Frontal cortex (tissue), 4 donors: ENCODE measurements around the gene ATP6V1A. TPM values are rescaled to one million over a fixed set of nuclear protein-coding genes. Genes with fewer than 3 reads are reported as not detected.

Experiments used
- DNase-seq, 2 donors: peaks; one replicate each; pipeline ENCODE4 v3.0.0; 2012; ENCODE audit warnings: low spot score in 2 of 2
- FAIRE-seq: peaks from 2 replicates; lab custom pipeline; 2012; peaks lifted over from hg19 to GRCh38; lab: Jason Lieb, UNC
- total RNA-seq: library from RNA; depleted of rRNA; stranded (reverse); fragments of >200 nt; gene quantifications from one replicate; pipeline ENCODE4 v1.2.3, GENCODE V29; 2014
- donor health status: control.
- donor health status: control.
- donor health status: control.

Gene ATP6V1A
- total RNA-seq = 257 TPM

DNA sequence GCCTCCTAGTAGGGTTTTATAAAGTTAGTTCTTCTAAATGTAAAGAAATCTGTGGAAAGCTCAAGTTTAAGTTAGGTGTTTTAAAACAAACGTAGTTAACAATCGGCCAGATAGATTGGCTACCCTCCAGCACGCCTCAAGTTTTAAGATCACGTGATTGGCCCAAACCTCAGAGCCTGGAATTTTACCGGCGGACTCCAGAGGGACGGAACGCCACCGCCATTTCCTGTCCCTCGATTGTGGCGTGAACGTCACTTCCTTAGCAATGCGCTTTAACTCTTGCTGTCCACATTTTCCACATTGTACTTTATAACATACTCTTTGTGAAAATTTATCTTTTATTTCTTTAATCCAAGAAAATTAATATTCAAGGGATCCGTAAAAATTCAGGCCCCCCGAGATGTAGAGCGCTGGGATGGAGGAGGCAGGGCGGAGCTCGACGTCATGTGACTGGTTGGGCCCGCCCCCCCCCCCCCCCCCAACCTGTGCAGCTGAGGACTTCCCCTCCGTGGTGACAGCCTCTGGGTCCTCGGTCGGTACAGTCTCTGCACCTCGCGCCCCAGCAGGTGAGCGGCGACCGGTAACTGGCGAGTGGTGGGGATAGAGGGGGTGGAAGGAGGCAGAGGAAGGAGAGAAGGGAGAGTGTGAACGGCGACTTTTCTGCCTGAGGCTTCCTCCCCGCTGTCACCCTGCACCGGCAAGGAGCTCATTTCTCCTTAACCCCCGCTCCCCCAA, at the start of gene ATP6V1A:
TSS of gene ATP6V1A (plus strand) at position 488 of the 735 bp plus-strand sequence. CDS start 31,719 bp downstream, outside the sequence.
- FAIRE-seq (peak; percentile 64), DNase-seq (peak; percentile 77 to 80)

GRCh38 chr3:113697500-113698090, 49.2 kb upstream of the ATP6V1A start:
- no peak for FAIRE-seq
- peak; percentile 12 to 42 for DNase-seq

DNA sequence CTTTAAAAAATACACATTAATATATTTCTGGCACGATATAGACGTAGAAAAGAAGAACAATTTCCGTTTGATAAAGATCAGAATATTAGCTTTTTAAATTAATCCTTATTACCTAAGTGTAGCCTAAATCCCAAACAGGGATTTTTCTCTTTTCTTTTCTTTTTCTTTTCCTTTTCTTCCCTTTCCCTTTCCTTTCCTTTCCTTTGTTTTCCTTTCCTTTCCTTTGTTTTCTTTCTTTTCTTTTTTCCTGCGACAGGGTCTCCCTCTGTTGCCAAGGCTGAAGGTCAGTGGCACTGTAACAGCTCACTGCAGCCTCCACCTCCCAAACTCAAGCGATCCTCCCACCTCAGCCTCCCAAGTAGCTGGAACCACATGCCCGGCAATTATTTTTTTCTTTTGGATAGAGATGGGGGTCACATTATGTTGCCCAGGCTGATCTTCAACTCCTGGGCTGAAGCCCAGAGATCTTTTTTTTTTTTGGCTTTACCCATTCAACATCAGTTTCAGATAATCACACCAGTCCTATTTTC, 48.6 kb upstream of the ATP6V1A start:
- no peak for FAIRE-seq
- DNase-seq = no peak

GRCh38 chr3:113698956-113699355, 47.9 kb upstream of the ATP6V1A start:
- DNase-seq (peak in 1 of 2 donors; percentile 7), FAIRE-seq (no peak)

DNA sequence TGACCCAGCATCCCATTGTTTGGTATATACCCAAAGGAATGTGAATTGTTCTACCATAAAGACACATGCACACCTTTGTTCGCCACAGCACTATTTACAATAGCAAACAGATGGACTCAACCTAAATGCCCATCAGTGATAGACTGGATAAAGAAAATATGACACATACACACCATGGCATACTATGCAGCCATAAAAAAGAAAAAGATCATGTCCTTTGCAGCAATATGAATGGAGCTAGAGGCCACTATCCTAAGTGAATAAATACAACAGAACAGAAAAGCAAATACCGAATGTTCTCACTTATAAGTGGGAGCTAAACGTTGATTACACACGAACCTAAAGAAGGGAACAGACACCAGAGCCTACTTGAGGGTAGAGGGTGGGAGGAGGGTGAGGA, 39.0 kb upstream of the ATP6V1A start:
- no peak for FAIRE-seq

DNA sequence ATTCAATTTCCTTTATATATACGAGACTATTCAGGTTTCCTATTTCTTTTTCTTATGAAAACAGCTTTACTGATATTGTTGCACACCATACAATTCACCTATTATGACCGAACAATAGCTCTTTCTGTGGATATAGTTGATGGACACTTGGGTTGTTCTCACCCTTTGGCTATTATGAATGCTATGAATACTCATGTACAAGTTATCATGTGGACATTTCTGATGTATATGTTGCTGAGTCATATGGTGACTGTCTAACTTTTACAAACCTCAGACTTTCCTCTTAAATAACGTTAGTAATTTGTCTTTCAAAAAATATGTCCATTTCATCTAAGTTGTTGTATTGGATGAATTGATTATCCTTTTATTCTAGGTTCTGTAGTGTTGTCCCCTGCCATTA, 34.7 kb upstream of the ATP6V1A start:
- DNase-seq (no peak), FAIRE-seq (no peak)

More for the DNA sequence above, 39.0 kb upstream of the ATP6V1A start:
- no peak for DNase-seq

- FAIRE-seq = no peak
- no peak for DNase-seq
Measured at GRCh38 chr3:113714702-113715101, 32.1 kb upstream of the ATP6V1A start.

DNA sequence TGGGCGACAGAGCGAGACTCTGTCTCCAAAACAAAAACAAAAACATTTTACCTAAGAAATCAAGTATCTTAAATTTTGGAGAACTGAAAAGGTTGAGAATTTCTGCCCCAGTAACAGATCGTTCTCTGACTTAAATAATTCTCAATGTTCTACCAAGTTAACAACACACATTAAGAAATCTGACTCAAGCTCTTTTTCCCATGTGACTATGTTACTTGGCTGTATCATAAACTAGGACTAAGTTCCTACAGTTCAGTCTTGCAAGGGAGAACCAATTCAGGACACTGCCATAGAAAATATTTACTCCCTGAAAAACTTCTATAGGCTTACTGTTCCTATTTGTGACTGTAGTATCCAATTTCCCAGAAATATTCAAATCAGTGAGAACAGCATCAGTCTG, 29.5 kb upstream of the ATP6V1A start:
- no peak for FAIRE-seq
- no peak for DNase-seq

DNA sequence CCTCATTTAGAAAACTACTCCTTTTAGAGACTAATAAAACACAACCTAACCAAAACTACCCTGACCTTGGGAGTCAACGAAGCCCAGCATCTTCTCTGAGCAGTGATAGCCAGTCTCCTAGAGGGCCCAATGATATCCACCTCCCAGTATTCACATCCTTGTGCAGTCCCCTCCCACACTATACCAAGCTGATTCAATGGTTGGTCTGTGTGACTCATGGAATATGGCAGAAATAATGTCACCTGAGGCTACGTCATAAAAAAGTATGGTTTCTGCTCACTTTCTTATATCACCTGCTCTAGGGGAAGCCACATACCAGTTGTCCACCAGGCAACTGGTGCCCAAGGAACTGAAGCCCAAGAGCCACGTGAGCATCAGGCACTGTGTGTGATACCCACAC, 29.0 kb upstream of the ATP6V1A start:
- DNase-seq = no peak
- FAIRE-seq = no peak

- FAIRE-seq (no peak), DNase-seq (no peak)
Measured at GRCh38 chr3:113719294-113719693, 27.5 kb upstream of the ATP6V1A start.

- DNase-seq (no peak), FAIRE-seq (no peak)
Measured at GRCh38 chr3:113719758-113720157, 27.1 kb upstream of the ATP6V1A start.

DNA sequence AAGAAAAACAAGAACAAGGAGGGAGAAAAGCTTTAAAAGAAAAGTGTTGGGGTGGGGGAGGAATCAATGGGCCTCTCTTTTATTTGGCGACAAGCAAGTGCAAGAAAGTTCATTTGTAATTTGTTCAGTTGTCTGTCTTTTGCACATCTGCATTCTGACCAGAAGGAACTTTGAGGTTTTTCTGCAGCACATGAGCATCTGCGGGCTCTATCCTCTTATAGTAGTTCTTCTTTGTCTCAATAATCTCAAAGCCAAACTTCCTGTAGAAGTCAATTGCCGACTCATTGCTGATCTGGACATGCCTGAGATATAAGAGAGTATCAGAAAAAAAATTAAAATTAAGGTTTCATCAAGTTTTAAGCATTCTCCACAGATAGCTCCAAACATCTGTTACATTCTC, 25.2 kb upstream of the ATP6V1A start:
- FAIRE-seq = no peak
- no peak for DNase-seq

DNA sequence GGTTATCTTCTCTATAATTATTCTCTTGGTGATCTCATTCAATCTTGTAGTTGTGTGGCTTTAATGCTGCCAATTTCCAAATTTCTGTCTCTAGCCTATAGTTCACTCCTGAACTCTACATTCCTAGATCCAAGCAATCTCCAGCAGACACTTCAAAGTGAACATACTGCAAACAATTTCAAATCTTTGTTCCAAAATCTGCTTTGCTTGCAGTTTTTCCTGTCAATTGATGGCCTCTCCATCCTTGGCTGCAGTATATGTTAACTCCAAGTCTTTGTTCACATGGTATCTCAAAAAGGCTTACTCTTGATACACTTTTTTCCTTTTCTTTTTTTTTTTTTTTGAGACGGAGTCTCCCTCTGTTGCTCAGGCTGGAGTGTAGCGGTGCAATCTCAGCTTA, 18.2 kb upstream of the ATP6V1A start:
- no peak for DNase-seq
- no peak for FAIRE-seq

DNA sequence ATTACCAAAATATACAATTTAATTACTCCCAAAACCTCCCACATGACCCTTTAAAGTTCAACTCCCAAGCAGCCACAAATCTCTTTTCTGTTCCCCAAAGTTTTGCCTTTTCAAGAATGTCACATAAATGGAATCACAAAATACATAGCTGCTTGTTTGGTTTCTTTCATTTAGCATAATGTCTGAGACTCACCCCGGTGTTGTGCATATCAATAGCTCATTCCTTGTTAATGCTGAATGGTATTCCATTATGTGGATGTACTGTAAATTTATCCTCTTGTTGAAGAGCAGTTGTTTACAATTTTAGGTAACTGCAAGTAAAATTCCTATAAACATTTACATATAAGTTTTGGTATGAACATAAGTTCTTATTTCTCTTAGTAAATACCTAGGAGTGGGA, 16.3 kb upstream of the ATP6V1A start:
- DNase-seq (no peak), FAIRE-seq (no peak)

DNA sequence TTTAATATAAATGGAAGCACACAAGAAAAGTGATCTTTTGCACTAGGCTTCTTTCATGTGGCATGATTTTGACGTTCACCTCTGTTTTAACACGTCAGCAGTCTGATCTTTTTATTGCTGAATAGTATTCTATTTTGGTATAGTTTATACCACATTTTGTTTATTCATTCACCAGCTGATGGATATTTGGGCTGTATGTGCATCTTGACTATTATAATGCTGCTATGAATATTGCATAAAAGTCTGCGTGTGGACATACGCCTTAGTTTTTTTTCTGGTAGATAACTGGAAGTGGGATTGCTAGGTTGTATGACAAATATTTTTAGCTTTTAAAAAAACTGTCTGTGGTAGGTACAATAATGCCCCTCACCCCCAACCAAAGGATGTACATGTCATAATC, 15.1 kb upstream of the ATP6V1A start:
- no peak for DNase-seq
- no peak for FAIRE-seq

GRCh38 chr3:113736548-113737089, 10.2 kb upstream of the ATP6V1A start:
- FAIRE-seq (peak; percentile 48), DNase-seq (peak in 1 of 2 donors; percentile 24)

GRCh38 chr3:113741086-113741485, 5.7 kb upstream of the ATP6V1A start:
- FAIRE-seq (no peak), DNase-seq (no peak)

GRCh38 chr3:113741620-113742019, 5.2 kb upstream of the ATP6V1A start:
- DNase-seq = no peak
- FAIRE-seq = no peak

DNA sequence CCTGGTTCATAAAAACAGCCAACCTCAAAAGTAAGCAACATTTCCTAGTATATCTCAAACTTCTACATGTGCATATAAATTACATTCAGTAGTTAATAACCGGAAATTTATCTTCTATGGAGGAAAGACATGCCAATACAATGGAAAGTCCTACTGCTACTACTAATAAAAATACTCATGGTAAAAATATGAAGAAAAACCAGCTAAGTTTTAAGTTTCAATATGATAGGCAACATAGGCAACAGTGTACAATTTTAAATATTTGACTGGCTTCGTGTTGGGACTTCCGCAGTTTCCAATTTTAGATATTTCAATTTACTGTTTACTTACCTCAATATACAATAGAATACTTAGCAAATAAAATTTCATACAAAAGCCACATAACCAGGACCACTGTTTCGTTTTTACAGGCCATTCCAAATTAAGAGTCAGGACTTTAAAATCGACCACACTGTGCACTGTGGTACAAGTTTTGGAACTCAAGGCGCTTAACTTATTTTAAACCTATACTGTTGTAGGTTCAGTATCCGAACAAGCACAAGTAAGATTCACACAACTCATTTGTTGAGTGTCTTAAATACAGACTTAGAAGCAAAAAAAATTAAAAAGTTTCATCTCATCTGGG, 3.7 kb upstream of the ATP6V1A start:
- no peak for DNase-seq
- no peak for FAIRE-seq

DNA sequence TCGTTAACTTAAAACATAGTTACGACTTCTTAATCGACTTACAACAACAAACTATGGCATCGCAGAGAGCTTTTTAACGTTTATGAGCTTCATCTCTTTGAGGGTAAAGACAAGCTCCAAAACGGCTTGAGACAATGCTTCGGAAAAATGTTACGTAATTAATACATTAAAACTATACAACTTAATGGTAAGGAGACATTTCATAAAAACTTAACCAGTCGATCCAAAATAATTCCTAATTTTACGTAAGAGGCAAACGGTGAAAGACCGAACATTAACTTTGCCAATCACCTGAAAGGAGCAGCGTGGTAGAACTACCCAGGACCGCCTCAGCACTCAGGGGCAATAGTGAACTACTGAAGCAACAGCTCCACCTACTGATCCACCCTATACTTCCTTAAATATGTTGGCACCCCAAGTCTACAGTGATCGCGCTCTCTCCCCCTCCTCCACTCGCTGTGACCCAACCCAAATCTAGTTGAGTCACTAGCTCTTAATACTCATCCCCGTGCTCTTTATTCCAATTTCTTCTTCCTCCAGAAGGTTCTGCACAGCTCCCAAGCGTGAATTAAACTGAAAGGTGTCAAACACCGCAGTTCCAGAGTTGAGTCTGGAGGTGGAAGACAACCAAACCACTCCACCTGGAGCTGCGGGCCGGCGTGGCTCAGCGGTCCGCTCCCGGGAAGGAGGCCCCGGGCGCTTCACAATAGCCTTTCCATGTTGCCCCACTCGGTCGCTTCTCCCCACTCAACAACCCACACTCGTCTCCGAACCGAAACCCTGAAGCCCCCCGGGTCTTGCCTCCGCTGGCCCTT, 1.7 kb upstream of the ATP6V1A start:
- no peak for FAIRE-seq
- DNase-seq = peak; percentile 32 to 71
